MCF 10A (cell line): ENCODE measurements around the gene MAP3K5. TPM values are rescaled to one million over a fixed set of nuclear protein-coding genes. Genes with fewer than 3 reads are reported as not detected.

Experiments
- BruUV-seq: library from RNA; stranded (reverse); fragments of 400-500 nt; replicated peaks from 2 replicates; lab custom pipeline; 2021; lab: Mats Ljungman, UMichigan
- CTCF ChIA-PET: fragments of 300-600 bp; sonication (Branson Sonifier 250); formaldehyde crosslinking; extraction: SDS; loops from one replicate; lab custom pipeline; 2021; ENCODE audit warnings: antibody characterized with exemption, inconsistent platforms; lab: Yijun Ruan, JAX
- POLR2A ChIA-PET: fragments of 300-600, 350-650 bp; sonication (Branson Sonifier 250); formaldehyde crosslinking; extraction: SDS; loops from one replicate; lab custom pipeline; 2020; ENCODE audit warnings: antibody characterized with exemption, inconsistent platforms; lab: Yijun Ruan, JAX
- DNase-seq: peaks from one replicate; pipeline ENCODE4 v3.0.0-alpha.2; 2018; ENCODE audit not compliant: unreplicated experiment
- H3K27ac Mint-ChIP-seq: one replicate; pipeline ENCODE4 v1.8.0; 2022; ENCODE audit warnings: mild to moderate bottlenecking, low read depth, mixed read lengths; ENCODE audit not compliant: unreplicated experiment
- H3K27me3 Mint-ChIP-seq: one replicate; pipeline ENCODE4 v1.8.0; 2022; ENCODE audit warnings: mixed read lengths; ENCODE audit not compliant: insufficient read depth, unreplicated experiment
- H3K36me3 Mint-ChIP-seq: one replicate; pipeline ENCODE4 v1.8.0; 2022; ENCODE audit warnings: mild to moderate bottlenecking, moderate library complexity, mixed read lengths; ENCODE audit not compliant: insufficient read depth, unreplicated experiment
- H3K4me1 Mint-ChIP-seq: one replicate; pipeline ENCODE4 v1.8.0; 2022; ENCODE audit warnings: mixed read lengths; ENCODE audit not compliant: insufficient read depth, unreplicated experiment
- H3K4me3 Mint-ChIP-seq: one replicate; pipeline ENCODE4 v1.8.0; 2022; ENCODE audit warnings: mild to moderate bottlenecking, moderate library complexity, mixed read lengths; ENCODE audit not compliant: unreplicated experiment
- H3K9me3 Mint-ChIP-seq: one replicate; pipeline ENCODE4 v1.8.0; 2022; ENCODE audit warnings: mixed read lengths; ENCODE audit not compliant: unreplicated experiment
- CTCF ChIP-seq: fragments of 200-600 bp; IDR thresholded peaks from one replicate; pipeline ENCODE4 v1.8.0; 2022; ENCODE audit warnings: antibody characterized with exemption, mild to moderate bottlenecking; ENCODE audit not compliant: unreplicated experiment
- intact Hi-C: fragments of 100-400 bp; cut with micrococcal nuclease; formaldehyde crosslinking; loops from 2 replicates; pipeline ENCODE4 v1.14.1; 2022
- total RNA-seq: library from RNA; stranded (reverse); gene quantifications from 2 replicates; pipeline ENCODE4 v1.2.3, GENCODE V29; 2022

MAP3K5 gene
- total RNA-seq, 1 experiment from 2014 or later: 8.4 TPM

GRCh38 chr6:136773473-136773796, 18.8 kb downstream of the MAP3K5 start:
- Mint-ChIP-seq H3K27ac (peak overlapping the region; percentile 72), H3K36me3 (peaks cover 6% of the 10 kb centered on the region), H3K9me3 (no peaks in the 10 kb centered on the region), H3K4me3 (no peak overlapping the region), H3K27me3 (no peaks in the 10 kb centered on the region), H3K4me1 (peaks cover 21% of the 10 kb centered on the region)
- BruUV-seq: no TSS peak
- intact Hi-C loops: no loop called here
- CTCF ChIA-PET: interaction anchor here (1.7 to 2.3 kb wide), 2 partner anchors 19 to 129 kb away, joined by 5 read pairs; partner anchors contain the start of gene MAP3K5
- POLR2A ChIA-PET: interaction anchor here (0.8 to 5.2 kb wide), 6 partner anchors 10 to 104 kb away, joined by 3 to 60 read pairs (median 9); partner anchors contain the start of gene MAP3K5
- TF ChIP-seq CTCF: no peak
- no peak for DNase-seq

DNA sequence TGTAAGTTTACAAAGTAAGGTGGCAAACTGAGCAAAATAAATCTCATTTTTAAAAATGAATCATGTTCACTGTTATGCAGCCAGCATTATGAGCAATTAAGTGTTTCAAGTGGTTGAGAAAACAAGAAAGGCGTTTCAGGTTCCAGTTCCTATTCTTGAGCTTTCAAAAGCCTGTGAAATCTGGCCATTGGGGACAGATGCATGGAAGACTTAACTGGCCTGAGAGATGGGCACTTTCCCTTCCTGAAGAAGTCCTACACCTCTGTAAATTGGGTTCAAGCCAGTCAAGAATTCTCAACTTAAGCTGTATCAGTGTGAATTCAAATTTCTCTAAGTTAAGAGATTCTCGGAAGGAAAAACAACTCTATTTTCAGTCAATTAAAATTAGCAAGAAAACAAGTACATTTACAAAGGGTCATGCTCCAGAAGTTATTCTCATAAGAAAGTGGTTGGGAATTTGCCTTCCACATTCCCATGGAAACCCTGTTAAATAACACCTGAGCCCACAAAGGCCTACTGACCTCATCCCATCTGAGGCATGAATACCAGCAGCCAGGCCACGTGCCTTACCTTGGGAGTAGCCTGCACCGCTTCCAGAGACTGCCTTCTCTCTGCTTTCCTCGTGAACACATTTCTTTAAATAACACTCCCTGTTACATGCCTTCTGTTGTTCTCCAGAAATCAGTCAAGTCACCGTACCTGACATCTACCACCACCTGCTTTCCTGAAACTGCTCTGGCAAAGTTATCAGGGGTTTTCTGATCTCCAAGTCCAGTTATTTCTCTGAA, 19.4 kb downstream of the MAP3K5 start:
- no TSS peak for BruUV-seq
- intact Hi-C loops: no loop called here
- Mint-ChIP-seq H3K27ac (no peak overlapping the region), H3K27me3 (no peaks in the 10 kb centered on the region), H3K4me1 (peaks cover 23% of the 10 kb centered on the region), H3K9me3 (no peaks in the 10 kb centered on the region), H3K36me3 (peaks cover 6% of the 10 kb centered on the region), H3K4me3 (no peak overlapping the region)
- POLR2A ChIA-PET: interaction anchor here (0.9 to 5.2 kb wide), 4 partner anchors 11 to 104 kb away, joined by 3 to 60 read pairs (median 14); partner anchors contain the start of gene MAP3K5
- no peak for TF ChIP-seq CTCF
- no peak for DNase-seq
- CTCF ChIA-PET: interaction anchor here (1.7 to 2.3 kb wide), 2 partner anchors 20 to 128 kb away, joined by 5 read pairs; partner anchors contain the start of gene MAP3K5

- TF ChIP-seq CTCF: no peak
- intact Hi-C loops: no loop called here
- ChIA-PET CTCF (interaction anchor here (0.5 to 2.1 kb wide), 7 partner anchors 11 to 761 kb away, joined by 3 to 7 read pairs (median 3); partner anchors contain the start of gene MAP3K5), POLR2A (interaction anchor here (0.7 to 1.9 kb wide), 6 partner anchors 9 to 1289 kb away, joined by 3 to 6 read pairs (median 3); partner anchors contain the start of gene MAP3K5)
- H3K36me3 Mint-ChIP-seq: peaks cover 6% of the 10 kb centered on the region
- no peaks in the 10 kb centered on the region for H3K9me3 Mint-ChIP-seq
- no peak overlapping the region for H3K27ac Mint-ChIP-seq
- peaks cover 34% of the 10 kb centered on the region for H3K4me1 Mint-ChIP-seq
- DNase-seq: no peak
- no peaks in the 10 kb centered on the region for H3K27me3 Mint-ChIP-seq
- H3K4me3 Mint-ChIP-seq: no peak overlapping the region
- BruUV-seq: no TSS peak
These were observed 21.0 kb downstream of the MAP3K5 start for GRCh38 chr6:136771306-136771705.

DNA sequence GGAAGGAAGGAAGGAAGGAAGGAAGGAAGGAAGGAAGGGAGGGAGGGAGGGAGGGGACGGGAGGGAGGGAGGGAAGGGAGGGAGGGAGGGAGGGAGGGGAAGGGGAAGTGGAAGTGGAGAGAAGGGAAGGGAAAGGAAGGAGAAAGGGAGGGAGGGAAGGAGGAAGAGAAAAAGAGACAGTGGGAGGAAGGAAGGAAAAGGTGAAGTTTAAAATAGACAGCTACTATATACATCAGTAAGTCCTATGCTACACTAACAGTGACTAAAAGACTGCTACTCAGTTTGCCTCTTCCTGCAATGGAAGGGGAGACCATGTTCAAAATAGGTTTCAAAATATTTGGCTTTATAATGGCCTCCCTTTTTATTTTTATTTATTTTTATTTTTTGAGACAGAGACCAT, 22.5 kb downstream of the MAP3K5 start:
- no peak overlapping the region for H3K27ac Mint-ChIP-seq
- H3K4me1 Mint-ChIP-seq: peaks cover 25% of the 10 kb centered on the region
- ChIA-PET POLR2A (no interaction called here), CTCF (no interaction called here)
- peaks cover 6% of the 10 kb centered on the region for H3K36me3 Mint-ChIP-seq
- H3K9me3 Mint-ChIP-seq: no peaks in the 10 kb centered on the region
- no TSS peak for BruUV-seq
- DNase-seq: no peak
- TF ChIP-seq CTCF: no peak
- H3K4me3 Mint-ChIP-seq: no peak overlapping the region
- no peaks in the 10 kb centered on the region for H3K27me3 Mint-ChIP-seq
- intact Hi-C loops: no loop called here
